Mesenchymal stem cell (in vitro differentiated cells and primary cell): ENCODE results near the gene FAM163B.
A peak's percentile ranks its signal among the peaks of the same experiment; 100 is the strongest.

Source experiments
- DNase-seq: peaks from one replicate; pipeline ENCODE4 v3.0.0-alpha.2; 2013
- H2AFZ ChIP-seq: one replicate; pipeline ENCODE4 v1.6.1; 2013; ENCODE audit warnings: low read depth, mild to moderate bottlenecking, control low read depth, inconsistent platforms, low read length, moderate library complexity
- H2AK5ac ChIP-seq: 2 replicates; pipeline ENCODE4 v1.6.1; 2013; ENCODE audit warnings: low read length, moderate library complexity, mild to moderate bottlenecking, inconsistent platforms; ENCODE audit not compliant: severe bottlenecking
- H2BK120ac ChIP-seq: one replicate; pipeline ENCODE4 v1.6.1; 2013; ENCODE audit warnings: low read depth, mild to moderate bottlenecking, inconsistent platforms, low read length, moderate library complexity
- H2BK12ac ChIP-seq, 2 experiments: one replicate each; pipeline ENCODE4 v1.6.1; 2013; ENCODE audit warnings: inconsistent platforms in 2 of 2, low read length in 2 of 2, mild to moderate bottlenecking in 2 of 2, moderate library complexity in 2 of 2, control low read depth in 1 of 2
- H2BK15ac ChIP-seq: one replicate; pipeline ENCODE4 v1.6.1; 2013; ENCODE audit warnings: mild to moderate bottlenecking, low read depth, inconsistent platforms; ENCODE audit not compliant: poor library complexity, severe bottlenecking
- H2BK5ac ChIP-seq: 2 replicates; pipeline ENCODE4 v1.6.1; 2013; ENCODE audit warnings: low read depth, mild to moderate bottlenecking, low read length, control low read depth, inconsistent platforms; ENCODE audit not compliant: poor library complexity, severe bottlenecking
- H3K14ac ChIP-seq, 2 experiments: one replicate each; pipeline ENCODE4 v1.6.1; 2013; ENCODE audit warnings: inconsistent platforms in 2 of 2, low read length in 2 of 2, control low read depth in 1 of 2, mild to moderate bottlenecking in 1 of 2, moderate library complexity in 1 of 2
- H3K18ac ChIP-seq, 2 experiments: one replicate each; pipeline ENCODE4 v1.6.1; 2013; ENCODE audit warnings: inconsistent platforms in 2 of 2, low read length in 2 of 2, control low read depth in 1 of 2, low read depth in 1 of 2, mild to moderate bottlenecking in 1 of 2
- H3K23ac ChIP-seq, 2 experiments: one replicate each; pipeline ENCODE4 v1.6.1; 2013; ENCODE audit warnings: inconsistent platforms in 2 of 2, low read length in 2 of 2, mild to moderate bottlenecking in 2 of 2, moderate library complexity in 2 of 2, control low read depth in 1 of 2
- H3K27ac ChIP-seq: 2 replicates; pipeline ENCODE4 v1.5.1; 2013; ENCODE audit warnings: mild to moderate bottlenecking, moderate library complexity, low read length, control low read depth, inconsistent platforms; ENCODE audit not compliant: poor library complexity, severe bottlenecking
- H3K27me3 ChIP-seq, 2 experiments: 2 replicates each; pipeline versions ENCODE4 v1.6.1 to v1.7.0; 2013; ENCODE audit warnings: low read length in 2 of 2, mild to moderate bottlenecking in 2 of 2, moderate library complexity in 2 of 2, control low read depth in 1 of 2, inconsistent platforms in 1 of 2; ENCODE audit not compliant: control insufficient read depth in 1 of 2, insufficient read depth in 1 of 2
- H3K36me3 ChIP-seq, 2 experiments: 2 replicates each; pipeline versions ENCODE4 v1.6.1 to v1.7.0; 2013; ENCODE audit warnings: low read length in 2 of 2, control low read depth in 1 of 2, inconsistent platforms in 1 of 2, low read depth in 1 of 2, mild to moderate bottlenecking in 1 of 2; ENCODE audit not compliant: insufficient read depth in 2 of 2, control insufficient read depth in 1 of 2
- H3K4ac ChIP-seq, 2 experiments: one replicate each; pipeline ENCODE4 v1.6.1; 2013; ENCODE audit warnings: inconsistent platforms in 2 of 2, low read length in 2 of 2, mild to moderate bottlenecking in 2 of 2, moderate library complexity in 2 of 2, control low read depth in 1 of 2, low read depth in 1 of 2
- H3K4me1 ChIP-seq: 2 replicates; pipeline ENCODE4 v1.6.1; 2013; ENCODE audit warnings: low read depth, low read length, control low read depth; ENCODE audit not compliant: control insufficient read depth, insufficient read depth
- H3K4me2 ChIP-seq: 2 replicates; pipeline ENCODE4 v1.6.1; 2013; ENCODE audit warnings: low read length, mild to moderate bottlenecking, inconsistent platforms; ENCODE audit not compliant: poor library complexity, severe bottlenecking
- H3K4me3 ChIP-seq, 2 experiments: 2 replicates each; pipeline versions ENCODE4 v1.5.1 to v1.7.0; 2013; ENCODE audit warnings: low read length in 2 of 2, mild to moderate bottlenecking in 2 of 2, control low read depth in 1 of 2, low read depth in 1 of 2; ENCODE audit not compliant: insufficient read depth in 1 of 2
- H3K79me1 ChIP-seq: replicated peaks from 2 replicates; pipeline ENCODE4 v1.6.1; 2013; ENCODE audit warnings: mild to moderate bottlenecking, control low read depth, low read length, inconsistent platforms; ENCODE audit not compliant: poor library complexity, severe bottlenecking
- H3K9ac ChIP-seq: 2 replicates; pipeline ENCODE4 v1.7.0; 2013; ENCODE audit warnings: mild to moderate bottlenecking, low read length, moderate library complexity
- H3K9me3 ChIP-seq: 2 replicates; pipeline ENCODE4 v1.7.0; 2013; ENCODE audit warnings: mild to moderate bottlenecking, low read length; ENCODE audit not compliant: control insufficient read depth
- H4K8ac ChIP-seq: one replicate; pipeline ENCODE4 v1.6.1; 2013; ENCODE audit warnings: inconsistent platforms, mild to moderate bottlenecking, low read length, moderate library complexity
- H4K91ac ChIP-seq: one replicate; pipeline ENCODE4 v1.6.1; 2013; ENCODE audit warnings: mild to moderate bottlenecking, low read length, inconsistent platforms
- WGBS: methylation state at CpG from one replicate; pipeline ENCODE4 v1.1.7; 2013; ENCODE audit warnings: mixed read lengths; 5-methylcytosine and 5-hydroxymethylcytosine counted together

Gene FAM163B

DNA sequence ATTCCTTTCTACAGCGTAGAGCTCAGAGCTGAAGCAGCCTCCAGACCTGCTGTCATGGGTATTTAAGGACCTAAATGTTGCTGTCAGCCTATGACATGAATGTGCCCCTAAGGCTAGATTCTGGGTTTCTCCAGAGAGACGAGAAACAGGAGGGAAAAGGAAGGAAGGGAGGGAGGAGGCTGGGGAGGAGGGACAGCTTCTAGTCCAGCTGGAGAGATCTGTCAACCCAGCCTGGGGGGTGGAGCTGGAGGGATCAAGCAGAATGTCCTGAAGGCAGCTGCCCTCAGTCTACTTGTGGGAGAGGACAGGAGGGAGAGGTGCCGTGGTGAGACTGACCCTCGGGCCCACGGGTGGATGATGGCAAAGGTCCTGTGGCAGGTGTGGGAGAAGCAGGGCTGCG, 25.9 kb upstream of the FAM163B start:
- 61% methylated on average over 6 of the region's 6 CpGs for WGBS
- Histone ChIP-seq H2BK12ac (no peak overlapping the region), H3K27me3 (peaks cover 63 to 94% of the 10 kb centered on the region in 2 experiments), H4K91ac (no peak overlapping the region), H3K4me3 (no peak overlapping the region), H3K36me3 (no peaks in the 10 kb centered on the region), H2BK5ac (no peak overlapping the region), H3K23ac (no peak overlapping the region), H4K8ac (no peak overlapping the region), H2BK120ac (no peak overlapping the region), H3K4ac (no peak overlapping the region), H3K27ac (no peak overlapping the region), H3K9me3 (no peaks in the 10 kb centered on the region), H3K18ac (no peak overlapping the region), H2AFZ (no peak overlapping the region), H3K4me2 (no peak overlapping the region), H3K14ac (no peak overlapping the region), H3K4me1 (no peaks in the 10 kb centered on the region), H2BK15ac (no peak overlapping the region), H3K9ac (no peak overlapping the region), H2AK5ac (no peak overlapping the region), H3K79me1 (no peaks in the 10 kb centered on the region)
- DNase-seq = no peak

DNA sequence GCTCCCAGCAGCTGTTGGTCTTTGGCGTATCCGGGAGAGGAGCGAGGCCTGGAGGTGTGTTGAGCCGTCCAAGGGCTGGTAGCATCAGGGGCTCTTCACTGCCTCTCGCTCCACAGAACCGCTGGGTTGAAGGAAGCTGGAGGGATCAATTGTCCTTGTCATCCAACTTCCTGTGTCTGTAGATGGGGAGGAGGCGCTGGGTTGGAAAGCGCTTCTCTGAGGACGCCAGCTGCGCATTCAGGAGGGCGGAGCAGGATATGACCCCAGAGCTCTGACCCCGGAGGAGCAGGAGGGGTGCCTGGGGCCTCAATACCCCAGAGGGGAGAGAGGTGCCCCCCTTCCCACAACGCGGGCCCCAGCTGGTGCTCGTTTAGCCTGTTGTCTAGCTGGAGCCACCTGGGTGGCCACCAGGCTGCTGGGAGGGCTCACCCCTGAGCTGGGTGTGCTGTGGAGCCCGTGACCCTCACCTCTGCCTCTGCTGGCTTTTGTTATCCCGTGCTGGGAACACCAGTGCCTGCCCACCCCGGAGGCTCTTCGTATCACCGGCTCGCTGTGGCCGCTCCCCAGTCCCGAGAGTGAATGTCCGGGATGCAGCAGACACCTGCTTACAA, 25.0 kb upstream of the FAM163B start:
- no peaks in the 10 kb centered on the region for H3K9me3 ChIP-seq

DNA sequence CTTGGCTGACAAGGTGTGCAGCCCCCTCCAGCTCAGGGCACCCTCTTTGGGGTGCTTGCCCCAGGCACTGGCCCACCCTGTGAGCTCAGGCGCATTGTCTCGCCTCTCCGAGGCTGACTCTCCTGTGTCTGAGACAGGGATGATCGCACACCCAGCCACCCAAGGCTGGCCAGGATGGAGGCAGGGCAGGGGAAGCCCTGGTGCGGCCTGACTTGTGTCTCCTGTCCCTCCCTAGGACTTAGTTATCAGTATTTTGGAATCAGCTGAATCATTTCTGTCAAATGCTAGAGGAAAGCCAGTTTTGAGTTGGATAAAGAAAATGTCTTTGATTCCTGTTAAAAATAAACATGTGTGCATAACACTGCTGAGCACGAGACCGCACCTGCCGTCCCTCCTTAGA, 24.5 kb upstream of the FAM163B start:
- Histone ChIP-seq H3K9me3 (no peaks in the 10 kb centered on the region), H3K79me1 (no peaks in the 10 kb centered on the region), H3K27ac (no peak overlapping the region), H2AK5ac (no peak overlapping the region), H2BK12ac (no peak overlapping the region), H4K91ac (no peak overlapping the region), H3K27me3 (peaks cover 59 to 92% of the 10 kb centered on the region in 2 experiments), H3K4me3 (no peak overlapping the region), H3K9ac (no peak overlapping the region), H3K4ac (no peak overlapping the region), H2BK15ac (no peak overlapping the region), H3K18ac (no peak overlapping the region), H3K4me2 (no peak overlapping the region), H3K4me1 (no peaks in the 10 kb centered on the region), H2AFZ (no peak overlapping the region), H2BK120ac (no peak overlapping the region), H3K36me3 (no peaks in the 10 kb centered on the region), H3K14ac (no peak overlapping the region), H4K8ac (no peak overlapping the region), H2BK5ac (no peak overlapping the region), H3K23ac (no peak overlapping the region)
- 83% methylated on average over 8 of the region's 8 CpGs for WGBS
- DNase-seq = no peak

More for the DNA sequence above, 25.0 kb upstream of the FAM163B start:
- no peaks in the 10 kb centered on the region for H3K79me1 ChIP-seq
- H2AFZ ChIP-seq = no peak overlapping the region
- peaks cover 57 to 90% of the 10 kb centered on the region in 2 experiments for H3K27me3 ChIP-seq
- no peak overlapping the region for H3K14ac ChIP-seq
- H3K4me3 ChIP-seq = no peak overlapping the region
- H3K9ac ChIP-seq = no peak overlapping the region
- H2BK12ac ChIP-seq = no peak overlapping the region
- H2BK15ac ChIP-seq = no peak overlapping the region
- no peak overlapping the region for H3K4ac ChIP-seq
- no peak overlapping the region for H2BK5ac ChIP-seq
- no peak overlapping the region for H4K8ac ChIP-seq
- no peak overlapping the region for H2BK120ac ChIP-seq
- H2AK5ac ChIP-seq = no peak overlapping the region
- no peak overlapping the region for H3K27ac ChIP-seq
- no peak overlapping the region for H3K18ac ChIP-seq
- WGBS = 53% methylated on average over 24 of the region's 24 CpGs
- no peaks in the 10 kb centered on the region for H3K36me3 ChIP-seq
- no peak overlapping the region for H3K23ac ChIP-seq
- H3K4me1 ChIP-seq = no peaks in the 10 kb centered on the region
- no peak for DNase-seq
- H3K4me2 ChIP-seq = no peak overlapping the region
- no peak overlapping the region for H4K91ac ChIP-seq

DNA sequence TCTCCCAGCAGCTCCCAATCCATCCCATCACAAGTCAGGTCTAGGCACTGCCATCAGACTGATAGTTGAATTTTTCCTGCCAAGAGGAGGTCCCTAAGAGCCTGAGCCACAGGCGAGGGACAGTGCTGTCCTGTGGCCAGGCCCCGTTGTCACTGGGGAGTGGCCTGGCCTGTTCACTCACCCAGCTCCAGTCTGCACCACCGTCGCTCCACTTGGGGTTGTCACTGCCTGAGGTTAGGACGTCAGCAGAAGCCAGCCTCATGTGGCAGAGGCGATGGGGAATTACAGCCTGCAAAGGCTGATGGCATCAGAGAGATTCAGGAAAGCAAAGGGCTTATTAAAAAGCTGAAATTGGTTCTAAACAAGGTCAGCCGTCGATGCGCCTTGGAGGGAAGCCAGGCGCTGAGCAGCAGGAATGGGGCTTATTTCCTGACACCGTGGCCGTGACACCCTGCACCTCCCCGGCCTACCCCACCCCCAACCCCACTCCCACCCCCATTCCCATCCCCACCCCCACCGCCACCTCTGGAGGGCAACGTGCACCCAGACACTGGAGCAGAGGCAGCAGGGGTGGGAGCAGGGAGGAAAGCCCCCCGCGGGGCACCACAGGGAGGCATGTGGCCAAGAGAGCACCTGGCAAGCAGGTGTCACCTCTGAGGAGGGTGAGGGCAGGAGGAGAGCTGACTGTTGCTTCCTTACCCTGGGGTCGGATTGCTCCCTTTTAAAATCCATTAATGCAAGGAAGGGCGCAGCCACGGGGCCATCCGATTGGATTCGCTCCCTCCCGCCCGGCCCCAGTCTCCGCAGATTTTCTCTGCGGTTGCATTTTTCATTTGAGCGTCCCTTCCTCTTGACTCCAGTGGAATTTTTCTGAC, 23.9 kb upstream of the FAM163B start:
- peaks cover 62 to 92% of the 10 kb centered on the region in 2 experiments for H3K27me3 ChIP-seq
- no peak overlapping the region for H2BK15ac ChIP-seq
- WGBS = 88% methylated on average over 20 of the region's 27 CpGs
- no peak overlapping the region for H2AFZ ChIP-seq
- peaks cover under 1% of the 10 kb centered on the region for H3K9me3 ChIP-seq
- no peak overlapping the region for H3K18ac ChIP-seq
- H3K4me3 ChIP-seq = no peak overlapping the region
- H4K8ac ChIP-seq = no peak overlapping the region
- no peaks in the 10 kb centered on the region for H3K4me1 ChIP-seq
- H4K91ac ChIP-seq = no peak overlapping the region
- H3K23ac ChIP-seq = peak overlapping the region in 1 of 2 experiments; percentile 53
- no peak overlapping the region for H2AK5ac ChIP-seq
- H2BK12ac ChIP-seq = no peak overlapping the region
- H2BK5ac ChIP-seq = no peak overlapping the region
- H3K4ac ChIP-seq = no peak overlapping the region
- no peaks in the 10 kb centered on the region for H3K36me3 ChIP-seq
- DNase-seq = no peak
- no peak overlapping the region for H3K27ac ChIP-seq
- no peak overlapping the region for H2BK120ac ChIP-seq
- no peak overlapping the region for H3K9ac ChIP-seq
- H3K79me1 ChIP-seq = no peaks in the 10 kb centered on the region
- H3K4me2 ChIP-seq = no peak overlapping the region
- H3K14ac ChIP-seq = peak overlapping the region in 1 of 2 experiments; percentile 9
